HepG2 (cell line): Measurements from ENCODE around the gene ZSCAN21. TPM values are rescaled to one million over a fixed set of nuclear protein-coding genes. Genes with fewer than 3 reads are reported as not detected.

Experiments
- CEBPB ChIP-seq: IDR thresholded peaks from 2 replicates; pipeline ENCODE4 v1.6.1; 2011; ENCODE audit warnings: low read depth, low read length, improper control_type of control experiment, borderline replicate concordance
- FOXA1 ChIP-seq, 2 experiments: fragments of 450-650 bp in 1 of 2; sonication (generic) in 1 of 2; formaldehyde crosslinking in 1 of 2; IDR thresholded peaks; 2 replicates each; pipeline versions ENCODE4 v1.4.0 to v1.6.1; 2016 to 2020; ENCODE audit warnings: missing genetic modification reagents in 1 of 2
- HBP1 ChIP-seq: IDR thresholded peaks from 2 replicates; pipeline ENCODE4 v1.6.1; 2016; ENCODE audit warnings: low read depth, control low read depth
- HMGXB4 ChIP-seq, 2 experiments: sonication (generic) in 1 of 2; formaldehyde crosslinking in 1 of 2; IDR thresholded peaks; 2 replicates each; pipeline versions ENCODE4 v1.4.0 to v1.6.1; 2018 to 2020; ENCODE audit warnings: missing genetic modification reagents in 2 of 2, borderline replicate concordance in 1 of 2, low read depth in 1 of 2, mild to moderate bottlenecking in 1 of 2, missing biosample characterization in 1 of 2
- HNRNPUL1 ChIP-seq: fragments of 200-400 bp; formaldehyde crosslinking; IDR thresholded peaks from 2 replicates; pipeline ENCODE4 v1.6.1; 2017; ENCODE audit warnings: low read depth, mild to moderate bottlenecking, low read length, moderate library complexity
- MLXIP ChIP-seq: sonication (generic); formaldehyde crosslinking; IDR thresholded peaks from 2 replicates; pipeline ENCODE4 v1.9.0; 2021; ENCODE audit warnings: missing genetic modification reagents, borderline replicate concordance
- MTA1 ChIP-seq: sonication (generic); formaldehyde crosslinking; IDR thresholded peaks from 2 replicates; pipeline ENCODE4 v1.4.0; 2020; ENCODE audit warnings: missing genetic modification reagents, mild to moderate bottlenecking, borderline replicate concordance
- PHF5A ChIP-seq: IDR thresholded peaks from one replicate; pipeline ENCODE4 v1.6.1; 2018; ENCODE audit warnings: low read depth, missing genetic modification reagents; ENCODE audit not compliant: unreplicated experiment
- POGZ ChIP-seq: sonication (generic); formaldehyde crosslinking; IDR thresholded peaks from 2 replicates; pipeline ENCODE4 v1.4.0; 2020; ENCODE audit warnings: mild to moderate bottlenecking, missing genetic modification reagents
- REPIN1 ChIP-seq: sonication (generic); formaldehyde crosslinking; IDR thresholded peaks from 2 replicates; pipeline ENCODE4 v1.8.0; 2022; ENCODE audit warnings: missing genetic modification reagents, low read depth, mild to moderate bottlenecking, borderline replicate concordance
- RORA ChIP-seq: sonication (generic); formaldehyde crosslinking; IDR thresholded peaks from 2 replicates; pipeline ENCODE4 v1.5.0; 2020; ENCODE audit warnings: mild to moderate bottlenecking, missing genetic modification reagents, moderate library complexity
- SP1 ChIP-seq, 2 experiments: fragments of 450-650 bp in 1 of 2; sonication (generic) in 1 of 2; formaldehyde crosslinking in 1 of 2; IDR thresholded peaks; 2 replicates each; pipeline versions ENCODE4 v1.4.0 to v1.6.1; 2016 to 2020; ENCODE audit warnings: missing genetic modification reagents in 1 of 2
- SRSF1 ChIP-seq: fragments of 200-400 bp; formaldehyde crosslinking; optimal IDR thresholded peaks from 2 replicates; pipeline ENCODE3; 2017; ENCODE audit warnings: mild to moderate bottlenecking, low read depth, low read length, moderate library complexity
- ZBTB26 ChIP-seq: IDR thresholded peaks from 2 replicates; pipeline ENCODE4 v1.6.1; 2016; ENCODE audit warnings: missing compliant biosample characterization, missing genetic modification reagents, borderline replicate concordance
- ZC3H4 ChIP-seq: sonication (generic); formaldehyde crosslinking; IDR thresholded peaks from 2 replicates; pipeline ENCODE4 v1.4.0; 2020; ENCODE audit warnings: missing genetic modification reagents, borderline replicate concordance
- ZNF274 ChIP-seq: sonication (generic); formaldehyde crosslinking; IDR thresholded peaks from 2 replicates; pipeline ENCODE4 v1.5.1; 2020; ENCODE audit warnings: mild to moderate bottlenecking, missing genetic modification reagents
- ZNF317 ChIP-seq: sonication (generic); formaldehyde crosslinking; IDR thresholded peaks from 2 replicates; pipeline ENCODE4 v1.5.0; 2020; ENCODE audit warnings: mild to moderate bottlenecking, missing genetic modification reagents
- ZNF441 ChIP-seq: sonication (generic); formaldehyde crosslinking; IDR thresholded peaks from 2 replicates; pipeline ENCODE4 v1.7.0; 2021; ENCODE audit warnings: missing genetic modification reagents, borderline replicate concordance
- ZNF556 ChIP-seq: sonication (generic); formaldehyde crosslinking; IDR thresholded peaks from 2 replicates; pipeline ENCODE4 v1.4.0; 2020; ENCODE audit warnings: mild to moderate bottlenecking, missing genetic modification reagents, borderline replicate concordance
- ZNF562 ChIP-seq: sonication (generic); formaldehyde crosslinking; IDR thresholded peaks from 2 replicates; pipeline ENCODE4 v1.8.0; 2022; ENCODE audit warnings: missing genetic modification reagents, borderline replicate concordance
- ZNF841 ChIP-seq: sonication (generic); formaldehyde crosslinking; IDR thresholded peaks from 2 replicates; pipeline ENCODE4 v1.8.1; 2023; ENCODE audit warnings: missing genetic modification reagents, borderline replicate concordance
- ZSCAN25 ChIP-seq: sonication (generic); formaldehyde crosslinking; IDR thresholded peaks from 2 replicates; pipeline ENCODE4 v1.8.0; 2022; ENCODE audit warnings: mild to moderate bottlenecking, missing genetic modification reagents
- polyA plus RNA-seq, 8 experiments: library from polyadenylated mRNA; depleted of rRNA in 3 of 8; stranded (reverse) in 7 of 8; unstranded in 1 of 8; fragments of >200 nt; fragmentation: Illumina TruSeq in 4 of 8; extraction: Trizol in 4 of 8; gene quantifications; 2 replicates each; pipeline versions ENCODE4 v1.2.1 to v1.2.3, GENCODE V29; 2011 to 2016; ENCODE audit warnings: low read depth in 4 of 8, missing spikeins in 1 of 8, mixed read lengths in 1 of 8; ENCODE audit not compliant: insufficient read depth in 1 of 8
- total RNA-seq, 5 experiments: library from RNA; depleted of rRNA; stranded (reverse); fragments of >200 nt; fragmentation: Illumina TruSeq; extraction: Trizol; gene quantifications; 2 replicates each; pipeline ENCODE4 v1.2.3, GENCODE V29; 2016; ENCODE audit warnings: low read depth in 1 of 5

The ZSCAN21 gene
- total and polyA plus RNA-seq, 2 of the 13 experiments (the other 11 are each of a cell fraction or from before 2014, with no cell fraction given), result 7.0 to 10.0 TPM

- TF ChIP-seq FOXA1 (IDR thresholded peaks at IDR 0.05) (no peak), FOXA1 (CRISPR knock-in tag; IDR thresholded peaks at IDR 0.05) (peak; percentile 5), ZNF274 (CRISPR knock-in tag) (peak; percentile 93), ZNF556 (CRISPR knock-in tag) (peak; percentile 92; the same call in 1 of the 2 replicates), ZBTB26 (CRISPR knock-in tag) (0 out of 2 replicates have a peak, but pooled peaks have one; percentile 69), CEBPB (no peak), ZNF441 (CRISPR knock-in tag) (peak; percentile 28; the same call in 1 of the 2 replicates), POGZ (peak; percentile 86), SRSF1 (no peak), HNRNPUL1 (no peak), ZC3H4 (CRISPR knock-in tag) (no peak), ZNF562 (CRISPR knock-in tag) (no peak), HBP1 (CRISPR knock-in tag) (peak; percentile 58; the same call in 1 of the 2 replicates), PHF5A (CRISPR knock-in tag) (peak; percentile 95), RORA (no peak), MLXIP (CRISPR knock-in tag) (no peak), ZSCAN25 (CRISPR knock-in tag) (no peak; the same call in none of the 2 replicates), SP1 (IDR thresholded peaks at IDR 0.05) (no peak), SP1 (CRISPR knock-in tag; IDR thresholded peaks at IDR 0.05) (peak; percentile 92), ZNF317 (CRISPR knock-in tag) (peak; percentile 88), HMGXB4 (CRISPR knock-in tag; IDR thresholded peaks at IDR 0.05; ENCODE audit: borderline replicate concordance in 1 of 2, low read depth in 1 of 2) (peak; percentile 88 to 95), MTA1 (CRISPR knock-in tag) (peak; percentile 69; the same call in 1 of the 2 replicates), ZNF841 (peak; percentile 73; the same call in 1 of the 2 replicates), REPIN1 (peak; percentile 98)
Measured at GRCh38 chr7:100081535-100082102, 32.0 kb downstream of the ZSCAN21 start, which contains the start of gene ZNF3 (continued).
